Mesangial cell (primary cell): ENCODE results near the gene PRMT5. TPM values are rescaled to one million over a fixed set of nuclear protein-coding genes. Genes with fewer than 3 reads are reported as not detected.

ENCODE experiments used
- total RNA-seq: library from RNA; depleted of rRNA; stranded (reverse); fragments of >200 nt; gene quantifications from 2 replicates; pipeline ENCODE4 v1.2.3, GENCODE V29; 2015

PRMT5 gene
- 58.3 and 102 TPM in 2 replicates for total RNA-seq

GRCh38 chr14:22929104-22929960 lies at the start of gene PRMT5:
Gene PRMT5 (minus strand): TSS chr14:22929376. CDS start chr14:22929361, 15 bp downstream.

GRCh38 chr14:22918804-22919600 lies 10.2 kb downstream of the PRMT5 start, which contains the start of gene RBM23:
Gene RBM23 (minus strand): TSS chr14:22919149.

GRCh38 chr14:22883173-22883976 lies 45.8 kb downstream of the PRMT5 start, which contains the start of gene REM2:
Gene REM2 (plus strand): TSS chr14:22883222. CDS start chr14:22883288, 66 bp downstream.

GRCh38 chr14:22871224-22872032 lies 57.7 kb downstream of the PRMT5 start, which contains the start of gene LRP10:
Gene LRP10 (plus strand): TSS chr14:22871740. CDS start chr14:22872304, 564 bp downstream.

Other genes with a start within 250 kb of the PRMT5 start
- 92.7 and 164 TPM in 2 replicates for gene OXA1L, start 162.7 kb downstream of the PRMT5 start, total RNA-seq
- 3.4 and 30.9 TPM in 2 replicates for gene SLC7A7, start 113.9 kb downstream of the PRMT5 start, total RNA-seq
- 66.7 and 133 TPM in 2 replicates for gene MRPL52, start 99.5 kb downstream of the PRMT5 start, total RNA-seq
- 389 and 526 TPM in 2 replicates for gene MMP14, start 92.8 kb downstream of the PRMT5 start, total RNA-seq
- 122 and 211 TPM in 2 replicates for gene LRP10, start 57.6 kb downstream of the PRMT5 start, total RNA-seq
- 0.33 and 0.38 TPM in 2 replicates for gene REM2, start 46.2 kb downstream of the PRMT5 start, total RNA-seq
- 54.6 and 60.3 TPM in 2 replicates for gene RBM23, start 10.2 kb downstream of the PRMT5 start, total RNA-seq
- 61.6 and 92.7 TPM in 2 replicates for gene HAUS4, start 27.7 kb upstream of the PRMT5 start, total RNA-seq
- 79.4 and 123 TPM in 2 replicates for gene AJUBA, start 53.2 kb upstream of the PRMT5 start, total RNA-seq
- 6.2 and 18.6 TPM in 2 replicates for gene C14orf93, start 80.8 kb upstream of the PRMT5 start, total RNA-seq
- gene PSMB5, start 105.5 kb upstream of the PRMT5 start, total RNA-seq: 269 and 351 TPM in 2 replicates
- not detected in 2 replicates for gene PSMB11, start 112.8 kb upstream of the PRMT5 start, total RNA-seq
- gene CDH24, start 128.1 kb upstream of the PRMT5 start, total RNA-seq: 11.1 and 13.8 TPM in 2 replicates
- 55.4 and 55.8 TPM in 2 replicates for gene ACIN1, start 165.8 kb upstream of the PRMT5 start, total RNA-seq
- 44.7 and 47.3 TPM in 2 replicates for gene C14orf119, start 166.1 kb upstream of the PRMT5 start, total RNA-seq
- gene CIROP, start 175.6 kb upstream of the PRMT5 start, total RNA-seq: not detected in 2 replicates
- not detected in 2 replicates for gene CEBPE, start 189.9 kb upstream of the PRMT5 start, total RNA-seq